Osteoblast (primary cell): Measurements from ENCODE around the gene GSTK1. TPM values are rescaled to one million over a fixed set of nuclear protein-coding genes. Genes with fewer than 3 reads are reported as not detected.

Source experiments
- DNase-seq: peaks from one replicate; pipeline ENCODE4 v3.0.0; 2011; ENCODE audit warnings: low spot score, mixed read lengths; ENCODE audit not compliant: insufficient read length; ENCODE audit errors: missing footprints
- H2AFZ ChIP-seq: 2 replicates; pipeline ENCODE4 v1.6.0; 2011; ENCODE audit warnings: mild to moderate bottlenecking, low read length
- H3K27ac ChIP-seq: 2 replicates; pipeline ENCODE4 v1.5.1; 2011; ENCODE audit warnings: mild to moderate bottlenecking, low read depth, low read length, moderate library complexity
- H3K27me3 ChIP-seq: 2 replicates; pipeline ENCODE4 v1.6.0; 2012; ENCODE audit warnings: mild to moderate bottlenecking, control low read depth, inconsistent platforms, low read length, moderate library complexity; ENCODE audit not compliant: insufficient read depth
- H3K36me3 ChIP-seq: 2 replicates; pipeline ENCODE4 v1.5.1; 2011; ENCODE audit warnings: mild to moderate bottlenecking, low read length, control low read depth, moderate library complexity; ENCODE audit not compliant: insufficient read depth
- H3K4me1 ChIP-seq: 2 replicates; pipeline ENCODE4 v1.5.1; 2011; ENCODE audit warnings: mild to moderate bottlenecking, low read length, control low read depth, moderate library complexity; ENCODE audit not compliant: insufficient read depth
- H3K4me2 ChIP-seq: 2 replicates; pipeline ENCODE4 v1.6.0; 2011; ENCODE audit warnings: mild to moderate bottlenecking, low read length; ENCODE audit not compliant: insufficient read depth
- H3K4me3 ChIP-seq: fragments of 200-600 bp; sonication (generic); 3 replicates; pipeline ENCODE4 v1.5.1; 2012; ENCODE audit warnings: mild to moderate bottlenecking, low read length, inconsistent platforms; ENCODE audit not compliant: insufficient read depth
- H3K79me2 ChIP-seq: 2 replicates; pipeline ENCODE4 v1.6.0; 2012; ENCODE audit warnings: mild to moderate bottlenecking, low read length, control low read depth, inconsistent platforms; ENCODE audit not compliant: insufficient read depth
- H3K9me3 ChIP-seq: 2 replicates; pipeline ENCODE4 v1.5.1; 2011; ENCODE audit warnings: low read depth, low read length, control low read depth
- H4K20me1 ChIP-seq: 2 replicates; pipeline ENCODE4 v1.6.0; 2012; ENCODE audit warnings: mild to moderate bottlenecking, low read length, control low read depth; ENCODE audit not compliant: insufficient read depth
- total RNA-seq: library from RNA; depleted of rRNA; stranded (reverse); fragments of >200 nt; gene quantifications from 2 replicates; pipeline ENCODE4 v1.2.3, GENCODE V29; 2012
- TF ChIP-seq, protein P1 (sequence below): IDR thresholded peaks from 2 replicates; pipeline ENCODE4 v1.5.1; 2011; ENCODE audit warnings: mild to moderate bottlenecking, low read depth, low read length, moderate library complexity; ENCODE audit errors: extremely low read depth

GSTK1 gene
- total RNA-seq, 1 donor = 99.9 TPM

GRCh38 chr7:143216686-143217085 lies 46.6 kb upstream of the GSTK1 start:
- Histone ChIP-seq H4K20me1 (no peaks in the 10 kb centered on the region), H3K79me2 (no peaks in the 10 kb centered on the region), H3K4me1 (peaks cover 10% of the 10 kb centered on the region), H3K36me3 (no peaks in the 10 kb centered on the region), H3K4me2 (no peak overlapping the region), H2AFZ (no peak overlapping the region), H3K27ac (no peak overlapping the region), H3K9me3 (no peaks in the 10 kb centered on the region), H3K27me3 (no peaks in the 10 kb centered on the region), H3K4me3 (no peak overlapping the region)
- TF ChIP-seq, protein P1, sequence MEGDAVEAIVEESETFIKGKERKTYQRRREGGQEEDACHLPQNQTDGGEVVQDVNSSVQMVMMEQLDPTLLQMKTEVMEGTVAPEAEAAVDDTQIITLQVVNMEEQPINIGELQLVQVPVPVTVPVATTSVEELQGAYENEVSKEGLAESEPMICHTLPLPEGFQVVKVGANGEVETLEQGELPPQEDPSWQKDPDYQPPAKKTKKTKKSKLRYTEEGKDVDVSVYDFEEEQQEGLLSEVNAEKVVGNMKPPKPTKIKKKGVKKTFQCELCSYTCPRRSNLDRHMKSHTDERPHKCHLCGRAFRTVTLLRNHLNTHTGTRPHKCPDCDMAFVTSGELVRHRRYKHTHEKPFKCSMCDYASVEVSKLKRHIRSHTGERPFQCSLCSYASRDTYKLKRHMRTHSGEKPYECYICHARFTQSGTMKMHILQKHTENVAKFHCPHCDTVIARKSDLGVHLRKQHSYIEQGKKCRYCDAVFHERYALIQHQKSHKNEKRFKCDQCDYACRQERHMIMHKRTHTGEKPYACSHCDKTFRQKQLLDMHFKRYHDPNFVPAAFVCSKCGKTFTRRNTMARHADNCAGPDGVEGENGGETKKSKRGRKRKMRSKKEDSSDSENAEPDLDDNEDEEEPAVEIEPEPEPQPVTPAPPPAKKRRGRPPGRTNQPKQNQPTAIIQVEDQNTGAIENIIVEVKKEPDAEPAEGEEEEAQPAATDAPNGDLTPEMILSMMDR = no peak
- DNase-seq = no peak

DNA sequence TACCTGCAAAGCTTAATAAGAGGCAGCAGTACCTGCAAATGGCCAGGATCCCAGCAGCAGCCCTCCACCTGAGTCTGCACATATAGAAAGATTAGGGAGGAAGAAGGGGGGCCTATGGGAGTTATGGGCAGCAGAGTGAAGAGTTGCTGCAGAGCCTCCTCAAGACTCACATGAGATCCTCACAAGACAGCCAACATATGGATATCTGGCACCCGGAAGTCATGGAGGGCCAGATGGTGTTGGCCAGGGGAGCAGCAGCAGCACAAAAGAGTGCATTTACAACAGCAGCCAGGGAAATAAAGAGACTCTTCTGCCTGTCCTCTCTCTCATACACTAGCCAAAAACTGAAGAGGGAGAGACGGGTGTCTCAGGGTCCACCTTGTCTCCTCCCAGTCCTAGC lies 45.4 kb upstream of the GSTK1 start:
- peaks cover 10% of the 10 kb centered on the region for H3K4me1 ChIP-seq
- no peak for DNase-seq
- H3K4me2 ChIP-seq = no peak overlapping the region
- H3K4me3 ChIP-seq = no peak overlapping the region
- TF ChIP-seq, protein P1 = no peak
- H3K79me2 ChIP-seq = no peaks in the 10 kb centered on the region
- no peak overlapping the region for H2AFZ ChIP-seq
- H4K20me1 ChIP-seq = no peaks in the 10 kb centered on the region
- H3K27me3 ChIP-seq = peaks cover 11% of the 10 kb centered on the region
- no peak overlapping the region for H3K27ac ChIP-seq
- no peaks in the 10 kb centered on the region for H3K36me3 ChIP-seq
- H3K9me3 ChIP-seq = no peaks in the 10 kb centered on the region

DNA sequence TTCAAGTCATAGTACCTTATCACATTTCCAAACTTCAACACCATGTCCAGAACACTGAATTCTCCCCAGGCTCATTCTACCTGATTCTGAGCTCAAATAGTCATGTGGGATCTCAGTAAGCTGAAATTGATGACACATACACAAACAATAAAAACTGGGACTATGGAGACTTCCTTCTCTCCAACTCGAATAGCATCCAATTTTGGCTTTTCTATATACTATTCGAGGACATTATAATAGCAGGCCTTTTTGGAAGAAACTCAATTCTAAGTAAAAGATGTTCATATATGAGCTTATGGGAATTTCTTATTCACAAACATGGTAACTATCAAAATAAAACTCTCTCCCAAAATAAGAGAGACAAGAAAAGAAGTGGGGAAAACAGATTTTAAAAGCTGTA lies 42.0 kb upstream of the GSTK1 start:
- Histone ChIP-seq H3K9me3 (no peaks in the 10 kb centered on the region), H4K20me1 (no peaks in the 10 kb centered on the region), H3K27me3 (peaks cover 28% of the 10 kb centered on the region), H3K4me3 (no peak overlapping the region), H3K36me3 (no peaks in the 10 kb centered on the region), H3K79me2 (no peaks in the 10 kb centered on the region), H3K27ac (no peak overlapping the region), H3K4me1 (peaks cover 2% of the 10 kb centered on the region), H2AFZ (no peak overlapping the region), H3K4me2 (no peak overlapping the region)
- TF ChIP-seq, protein P1 = no peak
- no peak for DNase-seq

DNA sequence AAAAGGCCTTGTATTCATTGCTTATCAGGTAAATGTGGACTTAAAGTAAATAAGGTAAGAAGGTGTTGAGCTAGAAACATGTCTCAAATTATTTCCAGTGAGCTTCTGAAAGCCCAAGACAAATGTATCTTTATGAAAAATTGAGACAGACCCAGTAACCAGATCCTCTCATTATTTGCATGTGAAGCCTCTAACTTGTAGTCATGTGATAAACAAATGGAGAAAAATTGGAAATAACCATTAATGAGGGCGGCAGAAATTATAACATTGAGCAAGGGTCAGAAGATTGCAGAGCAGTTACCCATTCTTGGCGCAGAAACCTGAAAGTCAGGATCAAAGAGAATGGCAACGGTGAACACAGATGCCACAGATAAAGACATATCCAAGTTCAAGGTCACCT lies 41.5 kb upstream of the GSTK1 start, which contains the start of gene TAS2R40:
Gene TAS2R40, plus strand, starts transcription at position 301 of the 400 bp plus-strand sequence. Its CDS starts 42 bp downstream, at position 343.
- no peaks in the 10 kb centered on the region for H3K36me3 ChIP-seq
- H3K4me3 ChIP-seq = no peak within 1 kb of the TSS
- no peak within 1 kb of the TSS for H3K4me2 ChIP-seq
- no peaks in the 10 kb centered on the region for H4K20me1 ChIP-seq
- H3K27ac ChIP-seq = no peak within 1 kb of the TSS
- no peaks in the 10 kb centered on the region for H3K9me3 ChIP-seq
- H2AFZ ChIP-seq = no peak within 1 kb of the TSS
- no peaks in the 10 kb centered on the region for H3K79me2 ChIP-seq
- H3K27me3 ChIP-seq = peaks cover 28% of the 10 kb centered on the region
- no peaks in the 10 kb centered on the region for H3K4me1 ChIP-seq
- TF ChIP-seq, protein P1 = no peak
- DNase-seq = no peak
